HepG2 (cell line): ENCODE data around the gene CD4. TPM values are rescaled to one million over a fixed set of nuclear protein-coding genes. Genes with fewer than 3 reads are reported as not detected.

Experiments used
- GFI1 ChIP-seq: sonication (generic); formaldehyde crosslinking; IDR thresholded peaks from 2 replicates; pipeline ENCODE4 v1.5.0; 2020; ENCODE audit warnings: missing genetic modification reagents, mild to moderate bottlenecking, borderline replicate concordance
- SMAD3 ChIP-seq: sonication (generic); formaldehyde crosslinking; IDR thresholded peaks from 2 replicates; pipeline ENCODE4 v1.4.0; 2020; ENCODE audit warnings: missing genetic modification reagents
- SOX5 ChIP-seq: IDR thresholded peaks from 2 replicates; pipeline ENCODE4 v1.6.1; 2016; ENCODE audit warnings: borderline replicate concordance
- SP2 ChIP-seq: sonication (generic); formaldehyde crosslinking; IDR thresholded peaks from 2 replicates; pipeline ENCODE4 v1.5.1; 2020; ENCODE audit warnings: mild to moderate bottlenecking, missing genetic modification reagents
- TCF12 ChIP-seq, 2 experiments: fragments of 450-650 bp in 1 of 2; sonication (generic) in 1 of 2; formaldehyde crosslinking in 1 of 2; IDR thresholded peaks; 2 replicates each; pipeline versions ENCODE4 v1.6.1 to v1.8.0; 2017 to 2022; ENCODE audit warnings: antibody characterized with exemption in 1 of 2, mild to moderate bottlenecking in 1 of 2, missing genetic modification reagents in 1 of 2, moderate library complexity in 1 of 2
- TCF7L2 ChIP-seq: IDR thresholded peaks from 2 replicates; pipeline ENCODE4 v1.6.1; 2011; ENCODE audit warnings: mild to moderate bottlenecking, low read depth, low read length, moderate library complexity
- ZFP36L1 ChIP-seq: sonication (generic); formaldehyde crosslinking; IDR thresholded peaks from 2 replicates; pipeline ENCODE4 v1.8.0; 2022; ENCODE audit warnings: mild to moderate bottlenecking, missing genetic modification reagents, moderate library complexity
- ZFP91 ChIP-seq: sonication (generic); formaldehyde crosslinking; IDR thresholded peaks from 2 replicates; pipeline ENCODE4 v1.9.0; 2022; ENCODE audit warnings: missing genetic modification reagents, mild to moderate bottlenecking, borderline replicate concordance
- ZNF20 ChIP-seq: sonication (generic); formaldehyde crosslinking; IDR thresholded peaks from 2 replicates; pipeline ENCODE4 v1.4.0; 2020; ENCODE audit warnings: mild to moderate bottlenecking, moderate library complexity, missing genetic modification reagents
- ZNF530 ChIP-seq: sonication (generic); formaldehyde crosslinking; IDR thresholded peaks from 2 replicates; pipeline ENCODE4 v1.5.0; 2020; ENCODE audit warnings: low read depth, mild to moderate bottlenecking, missing genetic modification reagents
- ZNF556 ChIP-seq: sonication (generic); formaldehyde crosslinking; IDR thresholded peaks from 2 replicates; pipeline ENCODE4 v1.4.0; 2020; ENCODE audit warnings: mild to moderate bottlenecking, missing genetic modification reagents, borderline replicate concordance
- ZNF7 ChIP-seq: IDR thresholded peaks from 2 replicates; pipeline ENCODE4 v1.6.1; 2016; ENCODE audit warnings: missing biosample characterization, missing genetic modification reagents
- ZNF761 ChIP-seq: sonication (generic); formaldehyde crosslinking; conservative IDR thresholded peaks from 2 replicates; pipeline ENCODE4 v1.4.0; 2020; ENCODE audit warnings: mild to moderate bottlenecking, missing genetic modification reagents
- ZNF788 ChIP-seq: sonication (generic); formaldehyde crosslinking; IDR thresholded peaks from 2 replicates; pipeline ENCODE4 v1.5.0; 2020; ENCODE audit warnings: mild to moderate bottlenecking, missing genetic modification reagents, borderline replicate concordance
- polyA plus RNA-seq, 8 experiments: library from polyadenylated mRNA; depleted of rRNA in 3 of 8; stranded (reverse) in 7 of 8; unstranded in 1 of 8; fragments of >200 nt; fragmentation: Illumina TruSeq in 4 of 8; extraction: Trizol in 4 of 8; gene quantifications; 2 replicates each; pipeline versions ENCODE4 v1.2.1 to v1.2.3, GENCODE V29; 2011 to 2016; ENCODE audit warnings: low read depth in 4 of 8, missing spikeins in 1 of 8, mixed read lengths in 1 of 8; ENCODE audit not compliant: insufficient read depth in 1 of 8
- total RNA-seq, 5 experiments: library from RNA; depleted of rRNA; stranded (reverse); fragments of >200 nt; fragmentation: Illumina TruSeq; extraction: Trizol; gene quantifications; 2 replicates each; pipeline ENCODE4 v1.2.3, GENCODE V29; 2016; ENCODE audit warnings: low read depth in 1 of 5
- TF ChIP-seq, protein P1 (sequence below), 2 experiments: sonication (generic) in 1 of 2; formaldehyde crosslinking in 1 of 2; IDR thresholded peaks; 2 replicates each; pipeline versions ENCODE4 v1.6.1 to v1.9.0; 2014 to 2022; ENCODE audit warnings: antibody characterized with exemption in 1 of 2, borderline replicate concordance in 1 of 2, inconsistent platforms in 1 of 2, low read depth in 1 of 2, missing genetic modification reagents in 1 of 2
- TF ChIP-seq, protein P2 (sequence below): sonication (generic); formaldehyde crosslinking; IDR thresholded peaks from 2 replicates; pipeline ENCODE4 v1.4.0; 2020; ENCODE audit warnings: missing genetic modification reagents, borderline replicate concordance
- TF ChIP-seq, protein P3 (sequence below): sonication (generic); formaldehyde crosslinking; IDR thresholded peaks from 2 replicates; pipeline ENCODE4 v1.5.0; 2020; ENCODE audit warnings: mild to moderate bottlenecking, missing genetic modification reagents, moderate library complexity

The CD4 gene
- total and polyA plus RNA-seq, 2 of the 13 experiments (the other 11 are each of a cell fraction or from before 2014, with no cell fraction given): 0.07 to 0.95 TPM

GRCh38 chr12:6752167-6752920 is 37.0 kb upstream of the CD4 start (continued):
- TF ChIP-seq ZNF530 (CRISPR knock-in tag) (peak; percentile 90; the same call in 1 of the 2 replicates), ZNF7 (CRISPR knock-in tag) (no peak), ZFP91 (CRISPR knock-in tag) (no peak), GFI1 (CRISPR knock-in tag) (peak; percentile 2; the same call in 1 of the 2 replicates), ZNF788 (no peak), SMAD3 (CRISPR knock-in tag) (no peak), SOX5 (no peak), SP2 (CRISPR knock-in tag) (no peak), TCF12 (IDR thresholded peaks at IDR 0.05) (no peak), TCF12 (CRISPR knock-in tag; IDR thresholded peaks at IDR 0.05) (no peak), ZNF761 (CRISPR knock-in tag) (0 out of 2 replicates have a peak, but pooled peaks have one; percentile 13), ZNF20 (CRISPR knock-in tag) (no peak), ZFP36L1 (CRISPR knock-in tag) (no peak), ZNF556 (CRISPR knock-in tag) (no peak; the same call in 1 of the 2 replicates), TCF7L2 (no peak)
- TF ChIP-seq, protein P1, sequence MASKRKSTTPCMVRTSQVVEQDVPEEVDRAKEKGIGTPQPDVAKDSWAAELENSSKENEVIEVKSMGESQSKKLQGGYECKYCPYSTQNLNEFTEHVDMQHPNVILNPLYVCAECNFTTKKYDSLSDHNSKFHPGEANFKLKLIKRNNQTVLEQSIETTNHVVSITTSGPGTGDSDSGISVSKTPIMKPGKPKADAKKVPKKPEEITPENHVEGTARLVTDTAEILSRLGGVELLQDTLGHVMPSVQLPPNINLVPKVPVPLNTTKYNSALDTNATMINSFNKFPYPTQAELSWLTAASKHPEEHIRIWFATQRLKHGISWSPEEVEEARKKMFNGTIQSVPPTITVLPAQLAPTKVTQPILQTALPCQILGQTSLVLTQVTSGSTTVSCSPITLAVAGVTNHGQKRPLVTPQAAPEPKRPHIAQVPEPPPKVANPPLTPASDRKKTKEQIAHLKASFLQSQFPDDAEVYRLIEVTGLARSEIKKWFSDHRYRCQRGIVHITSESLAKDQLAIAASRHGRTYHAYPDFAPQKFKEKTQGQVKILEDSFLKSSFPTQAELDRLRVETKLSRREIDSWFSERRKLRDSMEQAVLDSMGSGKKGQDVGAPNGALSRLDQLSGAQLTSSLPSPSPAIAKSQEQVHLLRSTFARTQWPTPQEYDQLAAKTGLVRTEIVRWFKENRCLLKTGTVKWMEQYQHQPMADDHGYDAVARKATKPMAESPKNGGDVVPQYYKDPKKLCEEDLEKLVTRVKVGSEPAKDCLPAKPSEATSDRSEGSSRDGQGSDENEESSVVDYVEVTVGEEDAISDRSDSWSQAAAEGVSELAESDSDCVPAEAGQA (IDR thresholded peaks at IDR 0.05; ENCODE audit: low read depth): no peak
- TF ChIP-seq, protein P1 (CRISPR knock-in tag; IDR thresholded peaks at IDR 0.05; ENCODE audit: borderline replicate concordance): no peak
- TF ChIP-seq, protein P2, sequence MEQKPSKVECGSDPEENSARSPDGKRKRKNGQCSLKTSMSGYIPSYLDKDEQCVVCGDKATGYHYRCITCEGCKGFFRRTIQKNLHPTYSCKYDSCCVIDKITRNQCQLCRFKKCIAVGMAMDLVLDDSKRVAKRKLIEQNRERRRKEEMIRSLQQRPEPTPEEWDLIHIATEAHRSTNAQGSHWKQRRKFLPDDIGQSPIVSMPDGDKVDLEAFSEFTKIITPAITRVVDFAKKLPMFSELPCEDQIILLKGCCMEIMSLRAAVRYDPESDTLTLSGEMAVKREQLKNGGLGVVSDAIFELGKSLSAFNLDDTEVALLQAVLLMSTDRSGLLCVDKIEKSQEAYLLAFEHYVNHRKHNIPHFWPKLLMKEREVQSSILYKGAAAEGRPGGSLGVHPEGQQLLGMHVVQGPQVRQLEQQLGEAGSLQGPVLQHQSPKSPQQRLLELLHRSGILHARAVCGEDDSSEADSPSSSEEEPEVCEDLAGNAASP (CRISPR knock-in tag): no peak
- TF ChIP-seq, protein P3, sequence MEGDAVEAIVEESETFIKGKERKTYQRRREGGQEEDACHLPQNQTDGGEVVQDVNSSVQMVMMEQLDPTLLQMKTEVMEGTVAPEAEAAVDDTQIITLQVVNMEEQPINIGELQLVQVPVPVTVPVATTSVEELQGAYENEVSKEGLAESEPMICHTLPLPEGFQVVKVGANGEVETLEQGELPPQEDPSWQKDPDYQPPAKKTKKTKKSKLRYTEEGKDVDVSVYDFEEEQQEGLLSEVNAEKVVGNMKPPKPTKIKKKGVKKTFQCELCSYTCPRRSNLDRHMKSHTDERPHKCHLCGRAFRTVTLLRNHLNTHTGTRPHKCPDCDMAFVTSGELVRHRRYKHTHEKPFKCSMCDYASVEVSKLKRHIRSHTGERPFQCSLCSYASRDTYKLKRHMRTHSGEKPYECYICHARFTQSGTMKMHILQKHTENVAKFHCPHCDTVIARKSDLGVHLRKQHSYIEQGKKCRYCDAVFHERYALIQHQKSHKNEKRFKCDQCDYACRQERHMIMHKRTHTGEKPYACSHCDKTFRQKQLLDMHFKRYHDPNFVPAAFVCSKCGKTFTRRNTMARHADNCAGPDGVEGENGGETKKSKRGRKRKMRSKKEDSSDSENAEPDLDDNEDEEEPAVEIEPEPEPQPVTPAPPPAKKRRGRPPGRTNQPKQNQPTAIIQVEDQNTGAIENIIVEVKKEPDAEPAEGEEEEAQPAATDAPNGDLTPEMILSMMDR: peak; percentile 53
